Mucosa of stomach (tissue), 1 donor: ENCODE data around the gene PBRM1.

Experiments used
- H3K27me3 ChIP-seq: one replicate; pipeline ENCODE4 v1.7.0; 2013; ENCODE audit warnings: mild to moderate bottlenecking, low read length; ENCODE audit not compliant: control insufficient read depth, insufficient read depth
- H3K36me3 ChIP-seq: one replicate; pipeline ENCODE4 v1.7.0; 2013; ENCODE audit warnings: low read length; ENCODE audit not compliant: control insufficient read depth, insufficient read depth
- H3K4me1 ChIP-seq: one replicate; pipeline ENCODE4 v1.7.0; 2013; ENCODE audit warnings: mild to moderate bottlenecking, low read length; ENCODE audit not compliant: control insufficient read depth, insufficient read depth
- H3K4me3 ChIP-seq: one replicate; pipeline ENCODE4 v1.7.0; 2013; ENCODE audit warnings: low read length
- H3K9ac ChIP-seq: one replicate; pipeline ENCODE4 v1.7.0; 2013; ENCODE audit warnings: mild to moderate bottlenecking, low read length, moderate library complexity
- H3K9me3 ChIP-seq: one replicate; pipeline ENCODE4 v1.7.0; 2013; ENCODE audit warnings: mild to moderate bottlenecking, low read length, moderate library complexity; ENCODE audit not compliant: control insufficient read depth
- donor health status: Pancreatic carcinoma.

The PBRM1 gene

DNA sequence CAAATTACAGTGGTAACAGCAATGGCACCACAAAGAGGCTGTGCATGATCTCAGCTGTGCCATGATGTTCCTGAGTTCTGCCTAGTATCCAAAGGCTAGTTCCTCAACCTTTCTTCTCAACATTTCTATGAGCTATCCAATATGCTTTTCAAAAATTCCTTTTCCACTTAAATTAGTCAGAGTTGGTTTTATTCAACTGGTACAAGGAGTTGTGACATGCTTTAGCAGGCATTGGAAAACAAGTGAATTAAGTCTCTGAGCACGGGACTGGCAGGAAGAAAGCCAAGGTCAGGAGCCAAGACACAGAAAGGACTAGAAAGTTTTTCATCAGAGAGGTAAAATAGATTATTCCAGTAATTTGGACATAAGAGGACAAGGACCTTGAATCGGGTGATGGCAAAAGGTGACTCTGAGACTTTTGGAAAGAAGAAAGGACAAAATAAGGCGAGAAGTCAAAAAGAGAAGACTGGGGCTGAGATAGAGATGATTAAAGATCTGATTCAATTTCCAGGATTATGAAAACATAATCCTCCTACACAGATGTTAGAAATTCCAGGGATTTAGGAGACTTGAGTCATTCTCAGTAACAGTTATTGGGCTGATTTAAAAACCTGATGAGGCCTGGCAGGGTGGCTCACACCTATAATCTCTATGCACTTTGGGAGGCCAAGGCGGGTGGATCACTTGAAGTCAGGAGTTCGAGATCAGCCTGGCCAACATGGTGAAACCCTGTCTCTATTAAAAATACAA, 36.1 kb downstream of the PBRM1 start:
- Histone ChIP-seq H3K36me3 (no peaks in the 10 kb centered on the region), H3K4me3 (no peak overlapping the region), H3K9me3 (no peaks in the 10 kb centered on the region), H3K27me3 (no peaks in the 10 kb centered on the region), H3K9ac (no peak overlapping the region), H3K4me1 (no peaks in the 10 kb centered on the region)

- Histone ChIP-seq H3K9ac (no peak overlapping the region), H3K4me1 (no peaks in the 10 kb centered on the region), H3K36me3 (no peaks in the 10 kb centered on the region), H3K4me3 (no peak overlapping the region), H3K9me3 (no peaks in the 10 kb centered on the region), H3K27me3 (no peaks in the 10 kb centered on the region)
Measured at GRCh38 chr3:52645549-52645948, 40.2 kb downstream of the PBRM1 start.

DNA sequence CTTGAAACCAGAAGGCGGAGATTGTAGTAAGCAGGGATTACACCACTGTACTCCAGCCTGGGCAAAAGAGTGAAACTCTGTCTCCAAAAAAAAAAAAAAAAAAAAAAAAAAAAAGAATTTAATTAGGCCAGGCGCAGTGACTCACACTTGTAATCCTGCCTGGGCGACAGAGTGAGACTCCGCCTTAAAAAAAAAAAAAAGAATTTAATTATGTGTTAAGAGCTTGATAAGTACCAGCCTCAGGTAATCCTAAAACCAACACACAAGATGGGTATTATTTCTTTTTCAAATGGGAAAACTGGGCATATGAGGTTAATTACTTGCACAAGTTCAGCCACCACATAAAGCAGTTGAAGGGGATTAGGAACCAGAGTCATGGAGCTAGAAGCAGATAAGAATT, 49.0 kb downstream of the PBRM1 start:
- H3K4me3 ChIP-seq = no peak overlapping the region
- H3K9me3 ChIP-seq = no peaks in the 10 kb centered on the region
- no peaks in the 10 kb centered on the region for H3K27me3 ChIP-seq
- H3K9ac ChIP-seq = no peak overlapping the region
- H3K36me3 ChIP-seq = peaks cover 4% of the 10 kb centered on the region
- peaks cover 6% of the 10 kb centered on the region for H3K4me1 ChIP-seq

DNA sequence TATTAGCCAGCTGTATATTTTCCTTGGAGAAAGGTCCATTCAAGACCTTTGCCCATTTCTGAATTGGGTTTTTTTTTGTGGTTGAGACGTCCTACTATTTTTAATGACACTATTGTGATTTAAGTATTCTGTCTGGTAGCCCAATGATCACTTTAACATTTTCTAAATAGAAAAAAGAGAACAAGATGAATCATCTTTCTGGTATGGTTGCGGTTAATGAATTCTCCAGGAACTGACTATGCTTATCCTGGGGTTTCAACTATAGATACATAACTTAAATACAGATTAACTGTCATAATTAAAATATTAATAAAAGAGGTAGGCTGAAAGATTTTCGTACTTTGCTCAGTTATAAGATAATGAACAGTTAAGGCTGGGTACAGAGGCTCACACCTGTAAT, 51.9 kb downstream of the PBRM1 start:
- H3K27me3 ChIP-seq = no peaks in the 10 kb centered on the region
- no peak overlapping the region for H3K9ac ChIP-seq
- no peaks in the 10 kb centered on the region for H3K9me3 ChIP-seq
- H3K4me3 ChIP-seq = no peak overlapping the region
- no peaks in the 10 kb centered on the region for H3K36me3 ChIP-seq
- H3K4me1 ChIP-seq = peaks cover 6% of the 10 kb centered on the region

DNA sequence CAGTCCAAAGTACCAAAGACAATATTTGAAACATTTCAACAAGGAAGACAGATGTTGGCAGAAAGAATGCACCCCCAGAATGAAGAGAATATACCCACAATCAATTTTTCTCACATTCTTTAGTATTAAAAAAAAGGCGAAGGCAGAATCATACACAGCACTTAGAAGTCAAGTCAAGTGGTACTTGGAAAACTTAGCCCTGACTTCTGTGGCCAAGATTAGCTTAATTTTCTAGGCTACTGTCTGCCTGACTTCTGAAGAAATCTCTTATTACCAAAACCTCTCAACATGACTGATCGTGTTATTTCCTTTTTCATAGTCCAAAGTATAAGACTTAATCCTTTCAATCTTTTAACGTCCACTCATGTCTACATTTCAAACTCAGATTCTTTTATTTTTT, 60.7 kb downstream of the PBRM1 start:
- H3K27me3 ChIP-seq = no peaks in the 10 kb centered on the region
- no peak overlapping the region for H3K4me3 ChIP-seq
- no peaks in the 10 kb centered on the region for H3K36me3 ChIP-seq
- H3K4me1 ChIP-seq = no peaks in the 10 kb centered on the region
- no peaks in the 10 kb centered on the region for H3K9me3 ChIP-seq
- H3K9ac ChIP-seq = no peak overlapping the region

- H3K9me3 ChIP-seq = no peaks in the 10 kb centered on the region
- H3K4me1 ChIP-seq = no peaks in the 10 kb centered on the region
- H3K27me3 ChIP-seq = no peaks in the 10 kb centered on the region
- no peak overlapping the region for H3K4me3 ChIP-seq
- no peaks in the 10 kb centered on the region for H3K36me3 ChIP-seq
- no peak overlapping the region for H3K9ac ChIP-seq
Measured at GRCh38 chr3:52623234-52623792, 62.4 kb downstream of the PBRM1 start.

- no peaks in the 10 kb centered on the region for H3K9me3 ChIP-seq
- H3K27me3 ChIP-seq = no peaks in the 10 kb centered on the region
- H3K36me3 ChIP-seq = peaks cover 5% of the 10 kb centered on the region
- no peaks in the 10 kb centered on the region for H3K4me1 ChIP-seq
- no peak overlapping the region for H3K9ac ChIP-seq
- H3K4me3 ChIP-seq = no peak overlapping the region
Measured at GRCh38 chr3:52620580-52620979, 65.1 kb downstream of the PBRM1 start.

GRCh38 chr3:52615166-52615565, 70.5 kb downstream of the PBRM1 start:
- H3K9me3 ChIP-seq = no peaks in the 10 kb centered on the region
- H3K4me3 ChIP-seq = no peak overlapping the region
- H3K9ac ChIP-seq = no peak overlapping the region
- no peaks in the 10 kb centered on the region for H3K4me1 ChIP-seq
- no peaks in the 10 kb centered on the region for H3K27me3 ChIP-seq
- H3K36me3 ChIP-seq = peaks cover 5% of the 10 kb centered on the region

DNA sequence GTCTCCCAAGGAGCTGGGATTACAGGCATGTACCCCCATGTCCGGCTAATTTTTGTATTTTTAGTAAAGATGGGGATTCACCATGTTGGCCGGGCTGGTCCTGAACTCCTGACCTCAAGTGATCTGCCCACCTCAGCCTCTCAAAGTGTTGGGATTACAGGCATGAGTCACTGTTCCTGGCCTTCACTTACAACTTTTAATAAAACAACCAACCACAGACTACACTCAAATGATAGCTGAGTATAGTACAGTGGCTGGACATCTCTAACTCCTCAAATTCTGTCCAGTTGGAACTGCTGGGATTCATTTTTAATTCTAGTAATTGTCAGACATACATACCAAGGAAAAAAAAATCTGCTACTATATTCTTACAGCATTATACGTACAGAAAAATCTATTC, 71.0 kb downstream of the PBRM1 start:
- Histone ChIP-seq H3K9ac (no peak overlapping the region), H3K36me3 (peaks cover 5% of the 10 kb centered on the region), H3K4me1 (no peaks in the 10 kb centered on the region), H3K4me3 (no peak overlapping the region), H3K27me3 (no peaks in the 10 kb centered on the region), H3K9me3 (no peaks in the 10 kb centered on the region)

DNA sequence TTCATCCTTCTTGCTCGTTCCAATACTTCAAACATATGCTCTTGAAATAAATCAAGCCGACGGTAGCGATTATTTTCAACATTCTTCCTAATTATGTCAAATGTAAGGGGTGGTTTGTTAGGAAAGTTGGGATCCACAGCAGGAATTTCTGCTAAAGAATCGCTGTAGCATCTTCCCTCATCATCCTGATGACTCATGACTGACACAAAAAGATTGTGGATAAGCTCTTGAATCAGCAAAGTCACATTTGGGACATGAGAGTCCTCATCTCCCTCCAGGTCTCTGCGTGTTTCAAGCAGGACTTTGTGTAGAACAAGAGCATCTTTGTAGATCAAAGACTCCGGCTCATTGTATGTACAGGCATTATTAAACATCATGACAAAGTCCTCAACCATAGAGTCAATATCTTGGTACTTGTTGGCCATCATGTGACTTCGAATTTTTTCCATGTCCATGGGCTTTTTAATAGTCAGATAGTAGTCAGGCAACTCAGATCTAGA, 76.3 kb downstream of the PBRM1 start:
- no peak overlapping the region for H3K4me3 ChIP-seq
- no peaks in the 10 kb centered on the region for H3K27me3 ChIP-seq
- no peaks in the 10 kb centered on the region for H3K9me3 ChIP-seq
- no peaks in the 10 kb centered on the region for H3K36me3 ChIP-seq
- peaks cover 4% of the 10 kb centered on the region for H3K4me1 ChIP-seq
- H3K9ac ChIP-seq = no peak overlapping the region

DNA sequence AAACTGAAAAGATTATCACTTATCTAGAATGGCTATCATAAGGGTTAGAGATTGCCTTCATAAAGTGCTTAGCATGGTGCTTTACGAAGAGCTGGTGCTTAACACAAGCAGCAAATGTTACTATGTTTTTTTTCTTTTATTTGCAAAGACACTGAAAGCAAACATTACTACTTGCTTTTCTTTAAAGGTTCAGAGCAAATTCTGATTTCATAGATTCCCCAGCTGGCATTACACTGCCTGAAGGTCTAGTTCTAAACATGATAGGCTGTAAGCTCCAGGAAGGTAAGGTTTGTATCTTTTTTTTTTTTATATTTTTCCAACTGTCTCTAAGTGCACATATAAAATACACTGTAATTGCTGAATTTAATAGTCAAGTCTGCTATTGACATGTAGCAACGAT, 77.4 kb downstream of the PBRM1 start:
- H3K27me3 ChIP-seq = no peaks in the 10 kb centered on the region
- H3K9me3 ChIP-seq = no peaks in the 10 kb centered on the region
- no peaks in the 10 kb centered on the region for H3K36me3 ChIP-seq
- H3K4me1 ChIP-seq = peaks cover 4% of the 10 kb centered on the region
- no peak overlapping the region for H3K4me3 ChIP-seq
- no peak overlapping the region for H3K9ac ChIP-seq

DNA sequence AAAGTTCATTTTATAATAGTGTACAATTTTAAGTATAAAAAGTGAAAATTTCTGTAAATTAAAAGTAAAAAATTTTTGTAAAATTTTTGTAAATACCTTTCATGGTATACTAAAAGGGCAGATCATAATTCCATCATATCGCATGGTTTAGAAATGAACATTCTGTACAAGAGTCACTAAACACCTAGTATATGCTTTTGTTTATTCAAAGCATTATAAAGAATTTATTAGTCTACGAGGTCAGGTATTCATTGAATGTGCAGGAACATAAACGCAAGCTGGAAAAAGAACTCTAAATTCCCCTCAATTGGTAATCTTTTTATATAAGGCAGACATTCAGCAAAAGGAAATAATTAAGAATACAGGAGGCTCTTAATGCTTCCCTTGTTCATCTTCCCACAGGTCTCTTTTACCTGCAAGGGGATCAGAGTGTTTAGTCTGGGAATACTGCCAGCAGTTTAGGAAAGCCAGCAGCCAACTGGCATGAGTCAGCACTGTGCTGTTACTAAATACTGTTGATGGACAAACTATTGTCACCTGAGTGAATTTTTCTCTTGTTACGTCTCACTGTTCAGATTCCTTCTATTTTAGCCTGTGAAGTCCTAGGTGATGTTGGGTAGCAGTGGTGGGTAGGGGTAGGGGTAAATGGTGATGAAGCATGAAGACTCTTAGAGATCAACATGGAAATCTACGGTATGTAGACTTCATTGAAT, 79.2 kb downstream of the PBRM1 start:
- H3K36me3 ChIP-seq = peaks cover 6% of the 10 kb centered on the region
- H3K9me3 ChIP-seq = no peaks in the 10 kb centered on the region
- H3K4me3 ChIP-seq = no peak overlapping the region
- H3K9ac ChIP-seq = no peak overlapping the region
- H3K27me3 ChIP-seq = no peaks in the 10 kb centered on the region
- peaks cover 4% of the 10 kb centered on the region for H3K4me1 ChIP-seq
